Lower leg skin (tissue), 3 donors: ENCODE results near the gene TNIK.

ENCODE experiments used
- CTCF ChIP-seq, 3 donors: fragments of 450-650 bp; IDR thresholded peaks; one replicate each; pipeline ENCODE4 v1.5.1; 2016; ENCODE audit warnings: antibody characterized with exemption in 3 of 3, mild to moderate bottlenecking in 3 of 3, moderate library complexity in 2 of 3
- POLR2A ChIP-seq, 2 donors: fragments of 450-650 bp; IDR thresholded peaks; one replicate each; pipeline ENCODE4 v1.6.1; 2016 to 2017; ENCODE audit warnings: antibody characterized with exemption in 2 of 2, mild to moderate bottlenecking in 1 of 2, moderate library complexity in 1 of 2

GRCh38 chr3:171230865-171231264, 229.3 kb downstream of the TNIK start:
- TF ChIP-seq CTCF (IDR thresholded peaks at IDR 0.05) = no peak
- TF ChIP-seq POLR2A (IDR thresholded peaks at IDR 0.05) = no peak
